ENCODE measurements around the gene GTF3C5. TPM values are rescaled to one million over a fixed set of nuclear protein-coding genes. Genes with fewer than 3 reads are reported as not detected.

Gene GTF3C5
- total RNA-seq, 1 donor from 2014 or later, result 65.1 TPM

DNA sequence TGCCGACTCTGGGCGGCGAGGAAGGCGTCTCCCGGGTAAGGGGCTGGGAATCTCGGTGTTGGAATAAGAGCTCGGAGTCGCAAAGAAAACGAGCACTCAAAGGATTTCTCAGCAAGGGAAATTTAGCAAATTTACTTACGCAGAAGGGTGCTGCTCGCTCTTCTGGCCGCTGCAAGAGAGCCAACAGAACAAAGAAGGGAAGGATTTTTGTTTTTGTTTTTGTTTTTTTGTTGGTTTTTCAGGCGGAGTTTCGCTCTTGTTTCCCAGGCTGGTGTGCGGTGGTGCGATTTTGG, 279 bp downstream of the GTF3C5 start:
- H3K27ac Mint-ChIP-seq (ENCODE audit: unreplicated experiment), result peak overlapping the region; percentile 98
- H3K36me3 Mint-ChIP-seq (ENCODE audit: unreplicated experiment), result no peaks in the 10 kb centered on the region
- peaks cover 30% of the 10 kb centered on the region for H3K4me1 Mint-ChIP-seq (ENCODE audit: unreplicated experiment)
- H3K9me3 Mint-ChIP-seq (ENCODE audit: unreplicated experiment), result no peaks in the 10 kb centered on the region
- H3K27me3 Mint-ChIP-seq (ENCODE audit: unreplicated experiment), result peaks cover 3% of the 10 kb centered on the region
- TF ChIP-seq CTCF (IDR thresholded peaks at IDR 0.05), result no peak
- H3K4me3 Mint-ChIP-seq (ENCODE audit: unreplicated experiment), result peak overlapping the region; percentile 98
- DNase-seq (ENCODE audit: extremely low spot score, unreplicated experiment), result no peak

- Mint-ChIP-seq H3K27me3 (ENCODE audit: unreplicated experiment) (no peaks in the 10 kb centered on the region), H3K4me3 (ENCODE audit: unreplicated experiment) (peak overlapping the region; percentile 98), H3K36me3 (ENCODE audit: unreplicated experiment) (no peaks in the 10 kb centered on the region), H3K9me3 (ENCODE audit: unreplicated experiment) (no peaks in the 10 kb centered on the region), H3K27ac (ENCODE audit: unreplicated experiment) (peak overlapping the region; percentile 98), H3K4me1 (ENCODE audit: unreplicated experiment) (peaks cover 30% of the 10 kb centered on the region)
- TF ChIP-seq CTCF (IDR thresholded peaks at IDR 0.05), result no peak
- no peak for DNase-seq (ENCODE audit: extremely low spot score, unreplicated experiment)
Measured at GRCh38 chr9:133031496-133031911, 707 bp downstream of the GTF3C5 start.

DNA sequence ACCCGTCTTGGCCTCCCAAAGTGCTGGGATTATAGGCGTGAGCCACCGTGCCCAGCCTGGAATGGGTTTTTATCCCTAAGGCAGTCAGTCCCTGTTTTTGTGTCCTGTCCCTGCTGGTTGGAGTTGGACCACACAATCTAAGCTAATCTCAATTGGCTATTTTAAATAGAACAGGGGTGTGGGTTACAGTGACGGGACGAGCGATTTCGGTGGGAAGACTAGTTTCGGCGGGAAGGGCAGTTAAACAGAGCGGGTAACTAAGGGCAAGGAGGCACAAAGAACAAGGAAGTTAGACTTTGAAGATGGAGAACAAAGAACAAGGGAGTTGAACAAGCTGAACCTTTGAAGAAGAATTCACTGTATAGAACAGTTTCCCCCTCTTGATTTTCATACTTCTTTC, 1.4 kb downstream of the GTF3C5 start:
- H3K4me3 Mint-ChIP-seq (ENCODE audit: unreplicated experiment), result peak overlapping the region; percentile 98

GRCh38 chr9:133035669-133036068, 4.9 kb downstream of the GTF3C5 start:
- Mint-ChIP-seq H3K4me1 (ENCODE audit: unreplicated experiment) (peaks cover 20% of the 10 kb centered on the region), H3K27me3 (ENCODE audit: unreplicated experiment) (no peaks in the 10 kb centered on the region), H3K9me3 (ENCODE audit: unreplicated experiment) (no peaks in the 10 kb centered on the region), H3K4me3 (ENCODE audit: unreplicated experiment) (no peak overlapping the region), H3K27ac (ENCODE audit: unreplicated experiment) (no peak overlapping the region), H3K36me3 (ENCODE audit: unreplicated experiment) (no peaks in the 10 kb centered on the region)
- no peak for TF ChIP-seq CTCF (IDR thresholded peaks at IDR 0.05)
- no peak for DNase-seq (ENCODE audit: extremely low spot score, unreplicated experiment)

More for the DNA sequence above, 1.4 kb downstream of the GTF3C5 start:
- Mint-ChIP-seq H3K27ac (ENCODE audit: unreplicated experiment) (no peak overlapping the region), H3K36me3 (ENCODE audit: unreplicated experiment) (no peaks in the 10 kb centered on the region), H3K9me3 (ENCODE audit: unreplicated experiment) (no peaks in the 10 kb centered on the region), H3K4me1 (ENCODE audit: unreplicated experiment) (peaks cover 30% of the 10 kb centered on the region), H3K27me3 (ENCODE audit: unreplicated experiment) (no peaks in the 10 kb centered on the region)
- TF ChIP-seq CTCF (IDR thresholded peaks at IDR 0.05), result no peak
- DNase-seq (ENCODE audit: extremely low spot score, unreplicated experiment), result no peak

DNA sequence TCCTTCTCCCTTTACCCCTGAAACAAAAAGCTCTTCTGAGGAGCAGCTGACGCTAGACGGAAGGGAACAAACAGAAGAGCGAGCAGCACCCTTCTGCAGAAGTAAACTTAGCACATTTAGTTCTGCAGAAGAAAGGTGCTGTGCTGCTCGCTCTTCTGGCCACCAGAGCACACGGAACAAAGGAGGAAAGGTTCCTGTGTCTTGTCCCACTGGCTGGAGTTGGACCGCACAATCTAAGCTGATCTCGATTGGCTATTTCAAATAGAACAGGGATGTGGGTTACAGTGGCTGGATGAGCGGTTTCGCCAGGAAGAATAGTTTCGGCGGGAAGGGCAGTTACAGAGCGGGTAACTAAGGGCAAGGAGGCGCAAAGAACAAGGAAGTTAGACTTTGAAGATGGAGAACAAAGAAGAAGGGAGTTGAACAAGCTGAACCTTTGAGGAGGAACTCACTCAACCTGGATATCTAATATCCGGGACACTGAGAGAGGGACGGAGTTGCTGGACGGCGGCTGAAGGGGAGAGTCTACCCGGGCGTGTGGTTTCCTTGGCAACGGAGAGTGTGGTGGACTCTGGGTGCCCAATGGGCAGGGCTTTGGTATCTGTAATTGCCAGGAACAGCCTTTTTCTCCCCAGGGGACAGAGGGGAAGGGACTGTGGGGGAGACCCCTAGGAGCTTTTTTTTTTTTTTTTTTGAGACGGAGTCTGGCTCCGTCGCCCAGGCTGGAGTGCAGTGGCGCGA, 7.1 kb downstream of the GTF3C5 start:
- Mint-ChIP-seq H3K4me1 (ENCODE audit: unreplicated experiment) (no peaks in the 10 kb centered on the region), H3K9me3 (ENCODE audit: unreplicated experiment) (no peaks in the 10 kb centered on the region), H3K27me3 (ENCODE audit: unreplicated experiment) (no peaks in the 10 kb centered on the region), H3K27ac (ENCODE audit: unreplicated experiment) (no peak overlapping the region), H3K4me3 (ENCODE audit: unreplicated experiment) (no peak overlapping the region), H3K36me3 (ENCODE audit: unreplicated experiment) (peaks cover 8% of the 10 kb centered on the region)
- no peak for DNase-seq (ENCODE audit: extremely low spot score, unreplicated experiment)
- no peak for TF ChIP-seq CTCF (IDR thresholded peaks at IDR 0.05)

All from osteocyte (in vitro differentiated cells).